H1 (cell line): ENCODE data around the gene ZNF23. TPM values are rescaled to one million over a fixed set of nuclear protein-coding genes. Genes with fewer than 3 reads are reported as not detected.

Source experiments
- ASH2L ChIP-seq: fragments of 200-600, 300-600 bp; sonication (generic); IDR thresholded peaks from one replicate; pipeline ENCODE4 v1.7.1; 2017; ENCODE audit warnings: low read length
- HDAC6 ChIP-seq: IDR thresholded peaks from one replicate; pipeline ENCODE4 v1.7.1; 2012; ENCODE audit warnings: low read depth, mild to moderate bottlenecking, inconsistent platforms, low read length, moderate library complexity
- POU5F1 ChIP-seq: IDR thresholded peaks from 2 replicates; pipeline ENCODE4 v1.6.1; 2011; ENCODE audit warnings: low read depth, mild to moderate bottlenecking, low read length, moderate library complexity
- SIX5 ChIP-seq: IDR thresholded peaks from 2 replicates; pipeline ENCODE4 v1.6.1; 2011; ENCODE audit warnings: mild to moderate bottlenecking, low read depth, low read length
- polyA plus RNA-seq, 7 experiments: library from polyadenylated mRNA; depleted of rRNA in 3 of 7; stranded (reverse) in 5 of 7; unstranded in 2 of 7; fragments of >200 nt in 5 of 7; fragments of 200-250 nt in 2 of 7; gene quantifications; 1 replicate in 5 of 7; 2 replicates in 1 of 7; 4 replicates in 1 of 7; pipeline versions ENCODE4 v1.2.1 to v1.2.3, GENCODE V29; 2011 to 2013; ENCODE audit warnings: missing spikeins in 2 of 7, mixed read lengths in 2 of 7
- total RNA-seq: library from RNA; stranded (reverse); fragmentation: NEBNext Ultra II Directional; extraction: Animal tissue kit (Norgen Biotek cat#: 25700); gene quantifications from 2 replicates; pipeline ENCODE4 v1.2.1, GENCODE V29; 2021

The ZNF23 gene
- total and polyA plus RNA-seq, 2 of the 8 experiments (the other 6 are each of a cell fraction or from before 2014, with no cell fraction given), result 2.4 to 10.2 TPM

DNA sequence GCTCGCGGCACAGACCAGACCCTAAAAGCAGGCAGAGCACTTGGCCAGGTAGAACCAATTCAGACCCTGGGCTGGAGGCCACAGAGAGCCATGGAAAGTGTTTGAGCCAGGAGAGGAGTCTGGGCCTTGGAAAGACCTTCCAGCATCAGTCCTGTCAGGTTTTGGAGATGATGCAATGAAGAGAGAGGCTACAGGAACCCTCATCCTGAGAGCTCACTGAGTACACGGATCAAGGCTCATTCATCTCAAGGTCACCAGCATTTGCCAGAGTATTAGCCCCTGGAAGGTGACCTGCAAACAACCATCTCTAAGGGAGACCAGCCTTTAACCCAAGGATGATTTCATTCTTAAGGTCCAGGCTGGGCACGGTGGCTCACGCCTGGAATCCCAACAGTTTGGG, 48.0 kb downstream of the ZNF23 start (continued):
- TF ChIP-seq POU5F1 (no peak), ASH2L (no peak), HDAC6 (no peak), SIX5 (no peak)
